GM12872 (cell line): Measurements from ENCODE around the gene MYRIP.

Source experiments
- TF ChIP-seq, protein P1 (sequence below): IDR thresholded peaks from 3 replicates; pipeline ENCODE4 v1.5.1; 2011; ENCODE audit warnings: low read depth, mild to moderate bottlenecking, low read length, moderate library complexity; ENCODE audit not compliant: insufficient read depth

The MYRIP gene

GRCh38 chr3:40307176-40307575 lies 497.8 kb downstream of the MYRIP start:
- TF ChIP-seq, protein P1, sequence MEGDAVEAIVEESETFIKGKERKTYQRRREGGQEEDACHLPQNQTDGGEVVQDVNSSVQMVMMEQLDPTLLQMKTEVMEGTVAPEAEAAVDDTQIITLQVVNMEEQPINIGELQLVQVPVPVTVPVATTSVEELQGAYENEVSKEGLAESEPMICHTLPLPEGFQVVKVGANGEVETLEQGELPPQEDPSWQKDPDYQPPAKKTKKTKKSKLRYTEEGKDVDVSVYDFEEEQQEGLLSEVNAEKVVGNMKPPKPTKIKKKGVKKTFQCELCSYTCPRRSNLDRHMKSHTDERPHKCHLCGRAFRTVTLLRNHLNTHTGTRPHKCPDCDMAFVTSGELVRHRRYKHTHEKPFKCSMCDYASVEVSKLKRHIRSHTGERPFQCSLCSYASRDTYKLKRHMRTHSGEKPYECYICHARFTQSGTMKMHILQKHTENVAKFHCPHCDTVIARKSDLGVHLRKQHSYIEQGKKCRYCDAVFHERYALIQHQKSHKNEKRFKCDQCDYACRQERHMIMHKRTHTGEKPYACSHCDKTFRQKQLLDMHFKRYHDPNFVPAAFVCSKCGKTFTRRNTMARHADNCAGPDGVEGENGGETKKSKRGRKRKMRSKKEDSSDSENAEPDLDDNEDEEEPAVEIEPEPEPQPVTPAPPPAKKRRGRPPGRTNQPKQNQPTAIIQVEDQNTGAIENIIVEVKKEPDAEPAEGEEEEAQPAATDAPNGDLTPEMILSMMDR, result no peak

- TF ChIP-seq, protein P1, result no peak
Observed at GRCh38 chr3:40308725-40309417, 499.5 kb downstream of the MYRIP start.

GRCh38 chr3:40309418-40309924 lies 500.1 kb downstream of the MYRIP start, which contains the start of gene EIF1B:
Gene EIF1B, plus strand, starts transcription at chr3:40309707. Its CDS starts 235 bp downstream, at chr3:40309942.
- TF ChIP-seq, protein P1, result peak; percentile 93
